Cardiac fibroblast (primary cell): Measurements from ENCODE around the gene DNAJC6.

Experiments used
- DNase-seq, 2 donors: peaks; one replicate each; pipeline versions ENCODE4 v3.0.0 to v3.0.0-alpha.2; 2010; ENCODE audit warnings: low read depth in 2 of 2
- H3K4me3 ChIP-seq, 2 donors: replicated peaks in 1 of 2; 1 replicate in 1 of 2; 2 replicates in 1 of 2; pipeline ENCODE4 v1.5.1; 2011; ENCODE audit warnings: low read depth in 2 of 2, low read length in 2 of 2, mild to moderate bottlenecking in 2 of 2, moderate library complexity in 1 of 2
- TF ChIP-seq, protein P1 (sequence below): IDR thresholded peaks from one replicate; pipeline ENCODE4 v1.5.1; 2011; ENCODE audit warnings: low read depth, mild to moderate bottlenecking, low read length, inconsistent platforms

Gene DNAJC6

DNA sequence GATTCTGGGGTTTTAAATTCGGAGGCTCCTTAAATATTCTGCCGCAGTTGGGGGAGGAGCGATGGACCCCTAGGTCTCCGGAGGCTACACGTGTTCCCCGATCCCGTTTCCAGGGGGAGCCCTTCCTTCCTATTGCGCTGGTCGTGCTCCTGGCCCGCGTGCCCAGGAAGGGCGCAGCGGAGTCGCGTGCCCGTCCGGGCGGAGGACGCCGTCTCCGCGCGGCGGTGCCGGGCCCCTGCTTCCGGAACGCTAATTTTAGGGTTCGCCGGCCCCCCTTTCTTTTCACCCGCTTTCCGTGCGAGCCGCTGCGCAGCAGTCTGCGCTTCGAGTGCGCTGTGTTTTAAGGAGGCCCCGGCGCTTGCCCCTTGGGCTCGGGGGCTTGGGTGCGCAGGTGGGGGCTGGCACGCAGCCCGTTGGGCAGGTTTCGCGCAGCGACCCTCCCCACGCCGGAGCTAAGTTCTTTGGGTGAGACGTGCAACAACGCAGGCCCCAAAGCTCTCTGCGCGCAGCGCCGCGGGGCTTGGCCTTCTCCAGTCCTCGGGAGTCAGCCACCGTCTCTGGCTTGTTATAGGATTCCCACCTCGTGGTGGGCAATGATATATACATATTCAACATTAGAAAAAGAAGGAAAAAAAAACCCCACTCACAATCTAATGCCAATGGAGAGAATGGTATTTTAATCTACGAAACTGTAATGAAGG is 43.5 kb upstream of the DNAJC6 start:
- TF ChIP-seq, protein P1, sequence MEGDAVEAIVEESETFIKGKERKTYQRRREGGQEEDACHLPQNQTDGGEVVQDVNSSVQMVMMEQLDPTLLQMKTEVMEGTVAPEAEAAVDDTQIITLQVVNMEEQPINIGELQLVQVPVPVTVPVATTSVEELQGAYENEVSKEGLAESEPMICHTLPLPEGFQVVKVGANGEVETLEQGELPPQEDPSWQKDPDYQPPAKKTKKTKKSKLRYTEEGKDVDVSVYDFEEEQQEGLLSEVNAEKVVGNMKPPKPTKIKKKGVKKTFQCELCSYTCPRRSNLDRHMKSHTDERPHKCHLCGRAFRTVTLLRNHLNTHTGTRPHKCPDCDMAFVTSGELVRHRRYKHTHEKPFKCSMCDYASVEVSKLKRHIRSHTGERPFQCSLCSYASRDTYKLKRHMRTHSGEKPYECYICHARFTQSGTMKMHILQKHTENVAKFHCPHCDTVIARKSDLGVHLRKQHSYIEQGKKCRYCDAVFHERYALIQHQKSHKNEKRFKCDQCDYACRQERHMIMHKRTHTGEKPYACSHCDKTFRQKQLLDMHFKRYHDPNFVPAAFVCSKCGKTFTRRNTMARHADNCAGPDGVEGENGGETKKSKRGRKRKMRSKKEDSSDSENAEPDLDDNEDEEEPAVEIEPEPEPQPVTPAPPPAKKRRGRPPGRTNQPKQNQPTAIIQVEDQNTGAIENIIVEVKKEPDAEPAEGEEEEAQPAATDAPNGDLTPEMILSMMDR: peak; percentile 12
- DNase-seq: peak; percentile 44 to 59
- peak overlapping the region; percentile 53 to 55 for H3K4me3 ChIP-seq

DNA sequence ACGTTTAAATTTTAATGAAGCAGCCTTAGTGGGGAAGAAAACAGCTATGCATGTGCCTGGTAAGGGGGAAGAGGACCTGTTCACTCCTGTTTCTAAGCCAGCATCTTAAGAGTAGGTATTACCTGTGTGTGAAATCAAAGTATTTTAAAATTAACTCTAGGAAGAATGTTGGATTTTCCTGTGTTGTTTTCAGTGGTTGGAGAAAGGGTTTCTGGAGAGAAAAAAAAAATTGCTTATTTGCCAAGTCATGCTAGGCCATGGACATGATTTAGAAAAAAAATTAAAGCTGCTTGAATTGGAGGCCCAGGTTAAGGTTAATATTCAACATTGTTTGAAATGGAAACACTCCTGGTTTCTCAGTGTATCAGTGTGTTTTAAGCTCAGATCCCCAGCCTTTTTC is 42.9 kb upstream of the DNAJC6 start:
- DNase-seq: no peak
- TF ChIP-seq, protein P1: no peak
- H3K4me3 ChIP-seq: no peak overlapping the region

DNA sequence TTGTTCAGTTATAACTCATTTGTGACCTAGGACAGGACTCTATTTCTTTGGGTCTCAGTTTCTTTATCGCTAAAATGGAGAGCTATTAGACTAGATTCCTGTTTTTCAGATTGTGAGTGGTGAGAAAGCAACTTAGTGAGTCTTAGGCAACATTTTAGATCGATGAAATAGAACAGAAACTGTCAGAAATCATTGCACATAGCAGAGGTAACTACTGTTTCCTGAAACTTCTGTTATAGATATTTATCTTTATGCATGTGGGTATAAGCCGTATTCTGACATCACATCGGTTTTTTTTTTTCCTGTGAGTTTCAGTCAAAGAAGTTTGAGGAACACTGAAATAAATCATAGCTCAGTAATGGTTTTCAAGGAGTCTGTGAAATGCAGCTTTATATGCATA is 42.1 kb upstream of the DNAJC6 start:
- no peak overlapping the region for H3K4me3 ChIP-seq
- TF ChIP-seq, protein P1: no peak
- DNase-seq: no peak

DNA sequence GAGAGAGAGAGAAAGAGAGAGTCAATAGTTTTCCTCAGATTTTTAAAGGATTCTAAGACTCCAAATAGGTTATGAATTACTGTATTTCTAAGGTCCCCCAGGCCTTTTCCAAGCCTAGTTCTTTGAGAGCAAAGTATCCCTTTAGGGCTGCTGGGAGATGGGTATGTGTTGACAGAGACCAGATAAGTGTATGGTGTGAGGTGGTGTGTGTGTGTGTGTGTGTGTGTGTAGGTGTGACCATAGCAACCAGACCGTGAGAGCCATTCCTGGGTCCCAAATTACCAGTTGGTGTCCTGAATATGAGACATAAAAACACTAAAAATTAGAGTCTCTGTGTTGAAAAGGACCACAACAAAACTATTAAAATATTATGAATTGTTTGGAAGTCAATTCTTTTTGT is 41.7 kb upstream of the DNAJC6 start:
- DNase-seq: no peak
- TF ChIP-seq, protein P1: no peak
- H3K4me3 ChIP-seq: no peak overlapping the region

DNA sequence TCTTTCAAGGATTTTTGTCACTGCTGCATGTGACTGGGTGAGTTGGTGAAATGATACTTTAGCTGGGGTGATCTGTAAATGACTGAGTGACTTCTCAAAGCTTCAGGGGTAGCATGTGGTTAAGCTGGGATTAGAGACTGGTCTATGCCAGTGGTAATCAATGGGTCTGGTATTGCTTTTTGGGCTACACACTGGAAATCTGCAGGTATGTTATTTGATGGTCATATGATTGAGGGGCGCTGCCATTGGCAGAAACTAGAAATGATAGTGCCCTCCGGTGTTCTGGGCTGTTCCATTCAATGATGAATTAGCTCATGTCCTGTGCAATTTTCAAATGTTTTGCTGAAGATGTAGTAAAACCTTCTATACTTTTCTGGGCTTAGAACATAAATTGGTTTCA is 39.7 kb upstream of the DNAJC6 start:
- no peak overlapping the region for H3K4me3 ChIP-seq
- DNase-seq: no peak
- TF ChIP-seq, protein P1: no peak

DNA sequence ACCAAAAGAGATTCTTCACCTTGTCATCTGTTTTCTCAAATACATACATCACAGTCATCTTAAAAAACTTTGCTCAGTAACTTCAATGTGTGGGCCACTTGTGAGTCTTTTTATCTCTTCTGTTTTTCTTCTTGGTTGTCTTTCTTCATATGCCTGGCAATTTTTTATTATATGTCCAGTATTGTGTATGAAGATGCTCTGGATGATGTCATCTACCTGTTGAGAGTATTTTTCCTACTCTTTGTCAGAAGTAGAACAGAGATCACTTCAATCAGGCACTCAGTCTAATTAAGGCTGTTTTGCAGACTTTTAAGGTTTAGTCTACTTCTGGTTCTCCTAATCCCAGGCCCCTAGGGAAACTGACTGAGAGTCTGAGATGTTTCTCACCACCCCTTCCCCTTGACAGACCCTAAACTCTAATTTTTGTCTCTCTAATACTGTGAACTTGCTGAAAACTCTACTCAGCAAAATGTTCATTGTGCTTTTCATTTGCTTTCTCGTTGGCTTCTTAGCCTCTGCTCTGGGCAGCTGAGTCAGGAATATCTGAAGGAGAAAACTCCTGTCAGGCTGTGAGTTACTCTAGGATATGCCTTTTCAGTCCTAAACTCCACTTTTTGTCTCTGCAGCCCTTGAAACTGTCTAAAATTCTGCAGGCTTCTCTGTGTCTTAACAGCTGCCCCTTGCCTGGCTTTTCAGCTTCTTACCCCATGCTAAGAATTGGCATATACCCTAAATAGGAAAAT is 33.0 kb upstream of the DNAJC6 start:
- no peak overlapping the region for H3K4me3 ChIP-seq
- TF ChIP-seq, protein P1: no peak
- DNase-seq: no peak
